ENCODE data around the gene HS3ST6.

GRCh38 chr16:1884889-1885288 lies 33.3 kb downstream of the HS3ST6 start:
- no peak for TF ChIP-seq CTCF (IDR thresholded peaks at IDR 0.05)
- TF ChIP-seq EZH2 (IDR thresholded peaks at IDR 0.05) = no peak
